ENCODE results near the gene TMEM170A.
A peak's percentile ranks its signal among the peaks of the same experiment; 100 is the strongest.
"Not testable (repeated sequence)": the region's sequence is repeated elsewhere in the genome, so short reads cannot be mapped to it uniquely, and the experiment has no call there.

The TMEM170A gene

DNA sequence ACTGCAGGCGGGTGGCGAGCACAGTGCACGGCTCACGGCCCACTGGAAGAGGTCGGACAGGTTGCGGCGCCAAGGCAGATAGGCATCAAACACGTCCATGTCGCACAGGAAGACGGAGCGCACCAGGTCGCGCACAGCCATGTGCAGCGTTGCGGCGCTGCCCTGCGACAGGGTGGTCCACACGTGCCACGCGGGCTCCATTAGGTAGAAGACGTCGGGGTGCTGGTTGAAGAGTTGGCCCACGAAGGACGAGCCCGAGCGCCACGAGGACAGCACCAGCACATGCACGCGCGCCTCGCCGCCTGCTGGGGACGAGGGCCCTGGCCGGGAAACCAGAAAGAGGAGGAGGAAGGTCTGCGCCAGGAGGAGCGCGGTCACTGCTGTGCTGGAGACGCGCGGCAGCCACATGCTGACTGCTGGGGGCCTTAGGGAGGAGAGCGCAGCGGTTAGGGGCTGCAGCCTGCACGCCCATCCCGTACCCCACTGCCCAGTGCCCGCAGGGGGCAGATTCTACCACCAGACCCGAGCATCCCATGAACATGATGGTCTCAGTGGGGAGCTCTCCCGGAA, 15.0 kb upstream of the TMEM170A start:
- DNase-seq, result no peak

DNA sequence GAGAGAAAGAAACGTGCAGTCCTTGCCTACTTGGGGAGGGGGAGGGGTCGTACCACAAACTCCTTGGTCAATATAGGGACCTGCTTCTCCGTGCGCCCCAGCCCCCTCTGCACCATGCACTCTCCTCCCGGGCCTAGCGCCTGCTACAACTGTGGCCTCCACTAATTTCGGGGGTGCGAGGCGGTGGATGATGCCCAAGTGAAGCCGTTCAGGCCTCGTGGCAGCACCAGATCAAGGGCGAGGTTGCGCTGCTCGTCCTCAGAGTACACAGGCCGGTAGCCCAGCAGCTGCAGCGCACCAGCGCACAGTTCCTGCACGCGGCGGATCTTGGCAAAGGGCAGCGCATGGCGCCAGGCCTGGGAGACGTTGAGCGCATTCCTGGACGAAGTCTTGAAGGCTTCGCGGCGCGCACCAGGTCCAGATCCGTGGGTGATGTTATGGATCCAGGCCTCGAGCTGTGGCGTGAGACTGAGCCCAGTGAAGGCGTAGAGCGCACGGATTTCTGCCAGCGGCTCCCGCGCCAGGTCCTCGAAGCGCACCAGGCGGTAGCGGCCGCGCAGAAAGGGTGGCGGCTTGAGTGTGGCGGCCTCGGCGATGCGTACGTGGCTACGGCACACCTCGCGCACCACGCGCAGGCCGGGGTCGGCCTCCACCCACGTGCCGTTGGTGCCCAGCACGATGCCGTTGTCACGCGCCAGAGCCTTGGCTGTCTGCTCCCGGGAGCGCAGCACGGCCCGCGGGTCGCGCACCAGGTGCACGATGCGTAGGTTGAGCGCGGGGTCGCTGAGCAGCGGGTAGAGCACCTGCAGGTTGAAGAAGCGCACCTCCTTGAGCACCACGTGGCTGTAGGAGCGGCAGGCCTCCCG, 14.2 kb upstream of the TMEM170A start:
- no peak for DNase-seq

DNA sequence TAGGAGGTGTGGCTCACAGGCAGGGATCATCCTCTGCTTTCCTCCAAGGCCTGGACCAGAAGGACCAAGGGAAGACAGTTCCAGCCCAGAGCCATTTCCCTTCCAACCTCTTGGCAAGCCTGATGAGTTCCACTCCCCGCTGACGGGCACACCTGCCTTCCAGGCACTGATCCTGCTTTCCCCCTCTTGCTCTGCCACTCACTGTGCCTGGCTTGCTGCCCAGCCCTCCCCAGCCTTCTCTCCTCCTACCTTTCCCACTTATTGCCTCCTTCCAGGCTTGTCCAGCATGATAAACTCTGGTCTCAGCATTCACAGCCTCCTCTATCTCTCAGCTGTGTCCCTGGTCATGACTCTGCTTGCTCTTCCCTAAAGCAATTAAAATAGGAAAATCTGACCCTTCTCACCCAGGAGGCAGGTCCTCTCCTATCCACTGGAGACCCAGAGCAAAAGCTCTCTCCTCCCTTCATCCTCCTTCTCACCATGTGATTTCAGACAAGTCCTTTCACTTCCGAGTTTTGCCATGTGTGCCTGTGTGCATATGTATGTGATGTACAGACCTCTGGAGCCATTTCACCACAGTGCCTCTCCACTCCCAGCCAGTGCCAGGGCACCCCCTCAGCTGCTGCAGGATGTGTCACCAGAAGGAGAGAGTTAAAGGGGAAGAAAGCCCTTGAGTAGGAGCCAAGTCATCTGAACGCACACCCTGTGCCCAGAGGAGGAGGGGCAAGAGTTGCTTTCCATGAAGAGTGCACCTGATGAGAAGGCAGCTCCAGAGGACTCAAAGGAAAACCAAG, 13.4 kb upstream of the TMEM170A start:
- no peak for DNase-seq

DNA sequence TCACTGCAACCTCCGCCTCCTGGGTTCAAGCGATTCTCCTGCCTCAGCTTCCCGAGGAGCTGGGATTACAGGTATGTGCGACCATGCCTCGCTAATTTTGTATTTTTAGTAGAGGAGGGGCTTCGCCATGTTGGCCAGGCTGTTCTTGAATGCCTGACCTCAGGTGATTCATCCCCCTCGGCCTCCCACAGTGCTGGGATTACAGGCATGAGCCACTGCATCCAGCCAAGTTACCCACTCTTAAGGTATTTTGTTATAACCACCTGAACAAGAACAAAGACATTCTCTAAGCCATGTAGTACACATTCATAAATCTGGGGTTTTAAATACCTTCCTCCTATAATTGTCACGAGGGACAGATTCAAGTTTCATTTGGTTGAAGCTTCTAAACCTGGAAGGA, 12.3 kb upstream of the TMEM170A start:
- DNase-seq, result no peak

DNA sequence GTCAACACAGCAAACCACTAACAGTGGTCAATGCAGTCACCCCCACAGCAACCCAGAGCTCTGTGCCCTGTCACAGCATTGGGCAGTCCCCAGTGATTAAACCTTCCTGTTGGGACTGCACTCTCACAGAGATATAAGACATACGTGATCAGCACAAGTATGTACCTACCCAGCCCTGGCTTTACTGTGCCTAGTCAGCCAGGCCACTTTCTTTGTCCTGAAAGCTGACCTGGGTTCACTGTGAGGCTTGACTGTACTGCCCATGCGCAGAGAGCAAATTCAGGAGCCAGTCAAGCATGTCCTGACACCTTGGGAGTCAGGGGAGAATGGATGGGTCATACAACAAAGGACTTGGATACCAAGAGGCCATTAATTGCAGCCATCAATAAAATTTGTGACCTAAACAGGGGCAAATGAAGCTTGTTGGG, 10.9 kb upstream of the TMEM170A start:
- no peak for DNase-seq

DNA sequence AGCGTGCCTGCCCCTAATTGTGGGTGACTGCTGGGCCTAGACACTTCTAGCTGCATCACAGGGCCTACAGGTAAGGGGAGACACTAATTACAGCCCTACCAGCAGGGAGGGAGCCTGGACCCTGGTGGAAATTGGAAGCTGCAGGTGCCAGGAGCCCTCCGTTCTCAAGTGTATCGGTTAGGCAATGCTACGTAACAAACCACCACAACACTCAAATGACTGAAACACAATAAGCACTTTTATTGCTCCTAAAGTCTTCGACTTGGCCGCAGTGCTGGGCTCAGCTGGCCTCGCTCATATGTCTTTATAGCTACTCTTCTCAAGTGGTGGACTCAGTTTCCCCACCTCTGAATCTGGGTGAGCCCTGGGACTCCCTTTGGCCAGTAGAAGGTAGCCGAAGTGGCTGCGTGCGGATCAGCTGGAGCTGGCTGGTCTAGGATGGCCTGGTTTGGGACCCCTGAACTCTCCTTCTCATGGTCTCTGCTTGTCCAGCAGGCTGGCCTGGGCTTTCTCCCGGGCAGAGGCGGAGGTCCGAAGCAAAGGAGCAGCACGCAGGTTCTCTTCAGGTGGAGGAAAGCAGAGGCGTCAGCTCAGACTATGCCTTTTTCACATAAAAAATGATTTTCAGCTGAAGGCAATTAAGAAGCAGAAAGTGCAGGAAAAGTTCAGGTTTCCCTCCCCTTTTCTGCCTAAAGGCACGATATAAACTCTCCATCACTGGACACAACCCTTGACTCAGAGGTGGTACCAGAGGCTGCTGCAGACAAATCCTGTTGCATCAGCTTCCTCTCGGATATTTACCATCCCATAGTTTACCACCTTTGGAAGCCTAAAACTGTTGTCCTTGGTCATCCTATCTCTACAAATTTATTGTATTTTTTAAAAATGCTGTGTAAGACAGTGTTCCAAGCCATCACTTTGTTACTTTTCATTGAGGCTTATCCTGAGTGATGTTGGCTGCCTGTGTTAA, 8.7 kb upstream of the TMEM170A start:
- no peak for DNase-seq

DNA sequence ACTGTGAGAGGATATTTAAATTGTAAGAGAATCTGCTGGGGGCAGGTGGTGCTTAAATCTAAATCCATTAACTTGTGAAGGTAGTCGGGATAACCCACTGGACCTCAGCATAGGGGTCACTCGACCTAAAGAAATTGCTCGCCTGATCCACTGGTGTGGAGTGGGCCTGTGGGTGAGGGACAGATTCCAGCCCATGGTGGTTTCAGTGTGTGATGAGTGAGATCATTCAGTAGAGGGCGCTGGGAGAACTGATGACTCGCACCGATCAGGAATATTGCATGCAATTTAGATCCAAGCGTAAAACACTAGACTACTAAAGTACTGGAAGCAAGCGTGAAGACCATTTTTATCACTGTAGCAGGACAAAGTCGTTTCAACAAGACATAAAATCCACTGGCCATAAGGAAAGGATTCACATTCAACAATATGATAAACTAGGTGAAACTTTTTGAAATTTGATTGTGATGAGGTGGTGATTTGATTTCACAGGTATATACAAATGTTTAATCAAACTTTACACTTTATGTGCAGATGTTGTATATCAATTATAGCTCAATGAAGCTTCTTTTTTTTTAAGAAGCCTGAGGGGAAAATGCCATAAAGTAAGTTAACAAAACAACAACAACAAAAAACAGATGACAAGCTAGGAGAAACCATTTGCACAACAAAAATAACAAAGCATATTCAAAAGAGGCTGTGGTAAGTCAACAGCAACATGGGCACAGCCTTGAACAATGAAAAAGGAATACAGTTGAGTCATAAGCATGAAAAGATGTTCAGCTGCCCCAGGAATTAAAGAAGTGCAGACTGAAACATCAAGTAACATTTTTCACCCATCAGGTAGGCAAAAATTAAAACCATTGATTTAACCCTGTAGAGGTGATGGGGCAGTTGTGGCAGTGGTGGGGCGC, 7.5 kb upstream of the TMEM170A start:
- DNase-seq, result peak; percentile 36

DNA sequence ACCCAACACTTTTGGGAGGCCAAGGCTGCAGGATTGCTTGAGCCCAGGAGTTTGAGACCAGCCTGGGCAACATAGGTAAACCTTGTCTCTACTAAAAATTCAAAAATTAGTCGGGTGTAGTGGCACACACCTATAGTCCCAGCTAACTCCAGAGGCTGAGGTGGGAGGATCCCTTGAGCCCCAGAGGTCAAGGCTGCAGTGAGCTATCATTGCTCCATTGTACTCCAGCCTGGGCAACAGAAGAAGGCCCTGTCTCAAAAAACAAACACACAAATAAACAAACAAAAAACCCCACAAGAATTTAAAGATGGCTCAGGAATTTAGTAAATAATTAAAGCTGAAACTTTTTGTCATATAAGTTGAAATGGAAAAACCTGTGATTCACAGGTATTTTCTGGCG, 2.3 kb upstream of the TMEM170A start:
- DNase-seq, result no peak

DNA sequence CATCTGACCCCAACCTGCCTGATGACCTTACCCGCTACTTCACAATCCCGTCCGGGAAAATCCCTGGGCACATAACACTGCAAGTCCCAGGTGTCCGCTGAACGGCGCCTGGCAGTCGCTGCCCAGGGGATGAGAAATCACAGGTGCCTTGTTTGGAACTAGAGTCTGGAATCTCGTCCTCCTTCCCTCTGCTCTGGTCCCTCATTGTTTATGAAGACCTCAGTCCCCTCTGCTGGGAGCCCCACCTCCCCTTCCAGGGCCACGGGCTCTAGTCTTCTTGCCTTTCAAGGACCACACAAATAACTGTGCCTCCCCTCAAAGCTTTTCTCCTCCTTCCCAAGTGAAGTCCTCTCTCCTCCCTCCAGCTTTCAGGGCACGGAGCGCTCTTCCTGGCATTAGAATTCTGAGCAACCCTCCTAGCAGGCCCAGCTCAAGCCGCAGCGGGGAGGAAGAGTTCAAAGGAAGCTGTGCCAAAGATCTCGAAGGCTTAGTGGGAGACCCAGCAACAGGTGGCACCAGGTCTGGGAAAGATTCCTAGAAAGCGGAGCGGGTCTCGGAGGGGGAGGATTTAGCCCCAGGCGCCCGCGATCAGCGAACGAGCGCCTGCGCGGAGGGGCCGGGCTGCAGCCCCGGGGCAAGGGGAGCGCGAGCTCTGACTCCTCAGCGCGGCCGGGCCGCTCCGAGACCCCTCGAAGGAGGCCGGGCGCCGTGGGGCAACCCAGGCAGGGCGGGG, 934 bp downstream of the TMEM170A start:
- peak; percentile 3 for DNase-seq

DNA sequence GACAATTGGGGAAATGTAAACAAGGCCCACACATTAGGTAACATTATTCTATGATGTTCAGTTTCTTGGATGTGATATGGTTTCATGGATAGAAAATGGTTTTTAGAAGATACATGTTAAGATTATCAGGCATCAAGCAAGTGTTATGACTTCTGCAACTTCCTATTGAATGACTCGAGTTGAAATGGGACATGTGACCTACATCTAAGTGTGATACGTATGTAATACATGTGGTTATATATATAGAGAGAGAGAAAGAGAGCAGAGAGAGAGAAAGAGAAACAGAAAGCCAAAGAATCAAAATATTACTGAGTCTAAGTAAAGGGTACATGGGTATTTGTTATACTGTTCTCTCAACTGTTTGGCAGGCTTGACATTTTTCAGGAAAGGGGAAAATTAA, 1.7 kb downstream of the TMEM170A start:
- DNase-seq, result no peak

DNA sequence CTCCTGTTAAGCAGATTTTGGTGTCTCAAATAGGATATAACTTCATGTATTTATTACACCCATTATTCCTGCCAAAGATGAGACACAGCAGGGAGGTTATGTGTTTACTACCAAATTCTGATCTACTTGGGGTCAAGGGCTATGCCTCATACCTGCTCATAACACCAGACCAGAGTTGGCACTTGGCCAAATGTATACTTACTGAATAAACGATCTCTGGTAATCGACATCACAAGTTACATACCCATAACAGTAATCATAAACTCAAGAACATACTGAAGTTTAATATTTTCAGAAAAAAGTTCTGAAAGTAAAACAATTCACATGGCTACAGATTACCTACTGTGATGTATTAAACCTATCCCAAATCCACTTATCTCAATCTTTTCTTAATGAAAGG, 2.9 kb downstream of the TMEM170A start:
- DNase-seq, result no peak

DNA sequence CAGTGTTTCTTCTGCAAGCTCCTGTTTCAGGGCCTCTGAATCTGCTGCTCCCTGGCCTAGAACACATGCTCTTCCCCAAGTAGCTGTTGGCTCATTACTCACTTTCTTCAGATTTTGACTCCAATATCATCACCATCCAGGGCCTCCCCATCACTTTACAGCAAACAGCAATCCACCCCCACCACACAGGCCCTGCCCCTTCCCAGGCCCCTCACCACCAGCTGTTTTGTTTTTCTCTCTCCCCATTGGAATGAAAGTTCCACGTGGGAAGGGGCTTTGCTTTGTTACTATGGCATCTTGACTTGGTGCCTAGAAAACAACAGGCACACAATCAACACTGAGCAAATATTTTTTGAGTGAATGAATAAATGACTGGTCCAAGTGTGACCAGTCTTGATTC, 4.0 kb downstream of the TMEM170A start:
- DNase-seq, result no peak

DNA sequence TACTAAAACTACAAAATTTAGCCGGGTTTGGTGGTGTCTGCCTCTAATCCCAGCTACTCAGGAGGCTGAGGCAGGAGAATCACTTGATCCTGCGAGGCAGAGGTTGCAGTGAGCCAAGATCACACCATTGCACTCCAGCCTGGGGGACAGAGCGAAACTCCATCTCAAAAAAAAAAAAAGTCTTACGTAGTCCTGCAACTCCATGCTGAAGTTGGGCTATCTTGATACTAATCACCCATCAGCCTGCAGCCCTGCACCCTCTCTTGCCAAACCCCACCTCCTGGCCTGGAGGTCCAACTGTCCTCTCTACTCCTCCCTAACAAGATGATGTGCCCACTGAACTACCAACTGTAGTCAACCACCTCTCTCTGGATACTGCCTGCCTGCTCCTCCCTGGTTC, 4.8 kb downstream of the TMEM170A start:
- DNase-seq, result no peak

DNA sequence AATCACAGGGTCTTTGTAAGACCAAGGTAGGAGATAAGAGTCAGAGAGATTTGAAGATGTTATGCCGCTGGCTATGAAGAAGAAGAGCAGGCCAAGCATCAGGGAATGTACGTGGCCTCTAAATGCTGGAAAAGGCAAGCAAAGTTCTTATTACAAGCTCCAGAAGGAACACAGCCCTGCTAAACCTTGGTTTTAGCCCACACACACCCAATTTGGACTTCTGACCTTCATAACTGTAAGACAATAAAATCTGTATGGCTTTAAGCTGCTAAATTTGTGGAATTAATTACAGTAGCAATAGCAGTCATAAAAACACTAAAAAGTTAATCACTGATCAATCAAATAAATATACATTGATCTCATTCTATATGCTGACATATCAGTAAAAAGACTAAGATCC, 6.0 kb downstream of the TMEM170A start:
- DNase-seq, result no peak

DNA sequence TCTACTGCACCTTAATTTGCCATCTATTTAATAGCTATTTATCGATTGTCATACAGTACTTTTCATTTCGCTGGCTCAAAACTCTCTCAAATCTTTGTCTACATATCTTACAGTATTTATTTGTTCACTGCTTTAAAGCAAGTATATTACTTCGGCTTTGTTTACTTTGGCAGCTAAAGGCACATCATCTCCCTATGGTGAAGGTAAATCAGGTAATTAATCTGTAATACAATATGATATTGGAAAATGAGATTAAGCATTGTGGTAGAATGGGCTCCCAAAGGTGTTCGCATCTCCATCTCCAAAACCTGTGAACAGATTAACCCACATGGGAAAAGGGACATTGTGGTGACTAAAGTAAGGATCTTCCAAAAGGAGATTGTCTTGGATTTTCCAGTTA, 6.5 kb downstream of the TMEM170A start:
- no peak for DNase-seq

DNA sequence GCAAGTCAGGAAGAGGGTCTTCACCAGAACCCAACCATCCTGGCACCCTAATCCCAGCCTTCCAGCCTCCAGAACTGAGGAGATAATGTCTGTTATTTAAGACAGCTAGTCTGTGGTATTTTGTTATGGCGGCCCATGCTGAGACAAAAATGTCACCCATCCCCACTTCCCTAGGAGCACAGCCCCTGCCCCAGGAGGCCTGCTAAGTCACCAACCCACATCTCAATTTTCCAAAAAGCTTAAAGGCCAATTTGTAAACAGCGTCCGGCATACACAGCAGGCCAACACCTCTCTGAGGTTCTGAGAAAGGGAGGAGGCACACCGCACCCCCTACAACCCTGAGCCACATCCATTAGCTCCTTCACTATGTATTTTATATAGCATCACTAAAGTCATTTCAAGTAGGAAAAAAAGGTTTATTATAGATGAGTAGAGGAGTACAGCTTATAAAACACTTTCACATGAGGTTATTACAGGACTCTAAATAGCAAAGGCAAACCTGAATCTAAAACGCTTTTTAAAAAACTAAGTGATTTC, 6.9 kb downstream of the TMEM170A start:
- no peak for DNase-seq

DNA sequence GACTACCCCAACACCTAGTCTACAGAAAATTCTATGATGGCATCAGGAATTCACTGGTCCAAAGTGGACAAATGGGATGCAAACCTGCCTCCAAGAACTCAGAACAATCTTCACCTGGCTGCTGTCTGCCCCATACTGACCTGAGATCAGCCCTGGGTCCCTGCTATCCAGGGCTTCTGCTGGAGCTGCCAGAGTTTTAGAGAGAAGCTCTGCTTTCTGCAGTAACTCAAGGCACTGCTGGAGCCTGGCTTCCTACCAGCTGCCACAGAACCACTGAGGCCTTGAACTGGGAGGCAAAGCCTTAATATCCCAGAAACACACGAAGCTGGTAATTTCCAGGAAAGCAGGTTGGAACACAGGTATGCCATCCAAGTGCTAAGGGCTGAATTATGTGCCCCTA, 7.5 kb downstream of the TMEM170A start:
- no peak for DNase-seq

DNA sequence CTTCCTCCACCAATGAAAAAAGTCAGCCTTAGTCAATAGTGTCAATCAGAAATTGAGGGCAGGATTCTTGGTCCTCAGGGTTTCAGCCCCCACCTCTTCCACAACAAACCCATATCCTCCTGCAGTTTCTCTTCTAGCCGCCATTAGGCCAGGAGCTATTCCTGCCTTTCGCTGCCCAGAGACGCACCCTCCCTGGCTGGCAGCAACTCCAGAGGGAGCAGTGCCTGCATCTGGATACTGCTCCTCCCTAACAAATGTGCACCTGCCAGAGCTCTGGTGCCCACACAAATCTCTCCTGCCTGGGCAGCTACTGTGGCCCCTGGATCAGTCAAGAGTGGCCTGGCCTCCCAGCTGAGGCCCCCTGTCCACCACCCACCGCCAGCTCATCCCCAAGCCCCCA, 8.0 kb downstream of the TMEM170A start:
- not testable (repeated sequence) for DNase-seq

DNA sequence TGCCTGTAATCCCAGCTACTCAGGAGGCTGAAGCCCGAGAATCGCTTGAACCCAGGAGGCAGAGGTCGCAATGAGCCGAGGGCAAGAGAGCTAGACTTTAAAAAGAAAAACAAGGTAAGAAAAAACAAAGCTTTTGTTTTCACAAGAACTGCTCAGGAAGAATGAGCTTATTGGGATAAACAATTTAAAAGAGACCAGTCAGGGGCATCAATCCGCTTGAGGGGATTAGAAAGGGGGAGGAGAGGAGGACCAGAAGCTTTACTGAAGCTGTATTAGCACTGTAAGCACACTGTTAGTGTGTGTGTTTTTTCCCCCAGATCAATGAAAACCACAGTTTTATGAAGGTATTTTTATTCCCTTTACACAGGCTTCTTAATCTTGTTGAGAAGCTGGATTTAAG, 8.8 kb downstream of the TMEM170A start:
- no peak for DNase-seq

DNA sequence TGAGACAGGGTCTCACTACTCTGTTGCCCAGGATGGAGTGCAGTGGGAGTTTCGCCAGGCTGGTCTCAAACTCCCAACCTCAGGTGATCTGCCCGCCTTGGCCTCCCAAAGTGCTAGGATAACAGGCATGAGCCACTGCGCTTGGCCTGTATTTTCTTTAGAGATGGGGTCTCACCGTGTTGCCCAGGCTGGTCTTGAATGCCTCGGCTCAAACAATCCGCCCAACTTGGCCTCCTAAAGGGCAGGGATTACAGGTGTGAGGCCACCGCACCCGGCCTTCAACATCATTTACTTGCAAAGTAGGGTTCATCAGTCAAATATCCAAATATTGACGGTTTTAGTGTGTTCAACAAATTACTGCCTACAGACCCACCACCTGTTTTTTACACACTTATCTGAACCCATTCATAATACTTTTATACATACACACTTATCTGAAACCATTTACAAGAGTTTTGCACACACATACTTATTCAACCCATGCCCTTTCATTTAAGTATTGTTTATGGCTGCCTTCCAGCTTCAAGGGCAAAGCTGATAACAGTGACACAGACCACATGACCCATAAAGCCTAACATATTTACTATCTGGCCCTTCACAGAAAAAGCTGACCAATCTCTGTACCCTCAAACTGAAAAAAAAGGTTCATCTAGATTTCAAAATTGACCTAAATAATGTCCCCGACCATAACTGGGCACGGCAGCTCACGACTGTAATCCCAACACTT, 11.9 kb downstream of the TMEM170A start:
- DNase-seq, result no peak

Measured in activated T-cell treated with anti-CD3 and anti-CD28 coated beads for 4 hours (primary cell).